ENCODE data around the gene PRDX2.

PRDX2 gene

DNA sequence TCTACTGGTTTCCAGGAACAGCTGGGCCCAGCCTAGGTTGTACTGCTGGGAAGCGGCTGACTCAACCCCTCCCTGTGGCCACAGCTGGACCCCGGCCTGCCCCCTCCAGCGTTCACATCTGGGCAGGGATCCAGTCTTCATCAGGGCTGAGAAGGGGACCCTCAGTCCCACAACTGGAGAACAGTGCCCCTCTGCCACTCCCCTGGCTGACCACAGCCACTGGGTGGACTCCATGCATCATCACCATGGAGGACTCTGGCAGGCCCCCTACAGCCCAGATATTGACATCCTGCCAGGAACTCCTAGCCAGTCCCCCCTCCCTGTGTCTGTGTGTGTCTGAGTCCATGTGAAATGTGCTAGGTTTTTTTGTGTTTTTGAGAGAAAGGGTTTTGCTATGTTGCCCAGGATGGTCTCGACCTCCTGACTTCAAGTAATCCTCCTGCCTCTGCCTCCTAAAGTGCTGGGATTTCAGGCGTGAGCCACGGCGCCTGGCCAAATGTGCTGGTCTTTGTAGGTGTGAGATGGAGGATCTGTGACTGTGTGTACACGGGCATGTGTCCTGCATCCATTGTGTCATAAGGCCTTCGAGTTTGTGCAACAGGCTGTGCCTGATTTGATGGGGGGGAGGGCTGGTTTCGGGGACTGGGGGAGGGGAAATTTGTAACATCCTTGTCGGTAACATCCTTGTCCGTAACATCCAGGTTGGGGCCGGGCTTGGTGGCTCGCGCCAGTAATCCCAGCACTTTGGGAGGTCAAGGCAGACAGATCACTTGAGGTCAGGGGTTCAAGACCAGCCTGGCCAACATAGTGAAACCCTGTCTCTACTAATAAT lies 22.2 kb downstream of the PRDX2 start:
- no peak for DNase-seq (ENCODE audit: low read depth)

DNA sequence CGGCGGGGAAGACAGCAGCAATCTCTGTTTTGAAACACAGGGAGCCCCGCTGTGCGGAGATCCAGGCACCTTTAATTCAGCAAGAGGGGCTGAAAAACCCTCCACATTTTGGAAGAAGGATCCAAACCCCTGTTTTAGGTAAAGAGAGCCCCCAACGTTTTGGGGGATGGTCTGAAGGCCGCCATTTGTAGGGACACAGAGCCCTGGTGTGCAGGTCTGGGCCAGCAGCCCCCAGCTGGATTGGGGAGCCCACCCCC lies 22.8 kb downstream of the PRDX2 start:
- DNase-seq (ENCODE audit: low read depth) = no peak

GRCh38 chr19:12778017-12778904 lies 23.3 kb downstream of the PRDX2 start:
- no peak for DNase-seq (ENCODE audit: low read depth)

DNA sequence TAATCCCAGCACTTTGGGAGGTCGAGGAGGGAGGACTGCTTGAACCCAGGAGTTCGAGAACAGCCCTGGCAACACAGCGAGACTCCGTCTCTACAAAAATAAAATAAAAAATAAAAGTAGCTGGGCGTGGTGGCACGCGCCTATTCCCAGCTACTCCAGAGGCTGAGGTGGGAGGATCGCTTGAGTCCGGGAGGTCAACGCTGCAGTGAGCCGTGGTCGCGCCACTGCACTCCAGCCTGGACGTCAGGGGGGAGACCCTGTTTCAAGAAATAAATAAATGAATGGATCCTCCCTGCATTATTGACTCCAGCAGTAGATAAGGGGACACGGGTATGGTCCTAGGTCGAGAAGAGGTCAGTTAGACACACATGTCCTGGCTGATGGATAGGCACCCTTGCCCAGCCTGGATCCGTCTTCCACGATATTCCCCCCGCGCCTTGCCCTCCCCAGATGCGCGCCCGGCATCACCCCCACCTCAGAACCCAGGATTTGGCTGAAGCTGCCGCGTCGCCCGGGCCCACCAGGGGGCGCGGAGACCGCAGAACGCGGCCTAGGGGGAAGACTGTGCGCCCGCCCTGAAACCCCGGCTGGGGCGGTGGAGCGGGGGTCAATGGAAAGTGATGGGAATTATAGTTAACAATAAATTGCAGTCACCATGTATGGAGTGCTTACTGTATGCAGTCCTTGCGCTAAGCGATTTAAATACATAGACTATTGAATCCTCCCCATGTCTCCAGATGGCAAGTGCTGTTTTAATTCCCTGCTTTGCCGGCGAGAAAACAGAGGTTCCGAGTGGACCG lies 24.2 kb downstream of the PRDX2 start:
- DNase-seq (ENCODE audit: low read depth) = peak; percentile 72

DNA sequence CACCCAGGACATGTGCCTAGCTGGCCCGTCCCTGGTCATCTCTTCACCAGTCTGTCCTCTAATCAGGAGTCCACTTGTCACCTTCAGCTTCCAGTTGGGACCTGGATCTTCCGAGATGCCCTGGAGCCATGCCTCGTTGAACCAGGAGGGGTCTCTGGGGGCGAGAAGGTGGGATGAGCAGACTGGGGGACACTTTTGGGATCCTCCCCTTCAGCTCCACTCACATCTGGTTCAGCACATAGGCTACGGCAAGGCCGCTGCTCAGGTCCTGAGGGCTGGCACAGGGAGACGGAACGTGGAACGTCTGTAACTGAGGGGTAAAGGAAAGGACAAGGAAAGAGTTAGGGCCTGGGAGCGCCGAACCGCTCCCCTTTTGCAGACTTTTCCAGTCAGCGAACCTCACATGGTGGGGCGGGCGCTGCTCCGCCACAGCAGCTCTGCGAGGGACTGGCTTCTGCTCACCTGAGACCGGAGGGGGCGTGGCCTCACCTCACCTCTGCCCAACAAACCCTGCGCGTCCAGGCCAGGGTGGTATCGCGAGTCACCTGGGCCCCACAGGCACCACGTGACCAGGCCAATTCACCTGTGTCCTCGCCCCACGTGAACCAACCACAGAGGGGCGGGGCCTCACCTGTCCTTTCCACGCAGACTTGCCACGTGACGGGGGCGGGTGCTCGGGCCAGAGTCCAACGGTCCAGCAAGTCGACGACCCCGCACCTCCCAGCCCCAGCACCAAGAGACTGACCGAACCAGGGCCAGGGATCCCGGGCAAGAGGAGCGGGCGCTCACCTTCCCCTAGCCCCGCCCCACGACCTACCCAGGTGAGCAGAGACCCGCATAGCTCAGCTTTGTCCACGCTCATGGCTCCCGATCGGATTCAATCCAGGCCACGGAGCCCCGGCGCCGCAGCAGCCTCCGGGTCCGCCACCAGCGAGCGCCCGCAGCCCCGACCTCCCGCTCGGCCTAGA lies 26.7 kb downstream of the PRDX2 start, which contains the start of gene HOOK2:
TSS of gene HOOK2 (minus strand) at position 965 of the 968 bp plus-strand sequence. CDS start at position 862, 103 bp downstream.
- DNase-seq (ENCODE audit: low read depth) = no peak

DNA sequence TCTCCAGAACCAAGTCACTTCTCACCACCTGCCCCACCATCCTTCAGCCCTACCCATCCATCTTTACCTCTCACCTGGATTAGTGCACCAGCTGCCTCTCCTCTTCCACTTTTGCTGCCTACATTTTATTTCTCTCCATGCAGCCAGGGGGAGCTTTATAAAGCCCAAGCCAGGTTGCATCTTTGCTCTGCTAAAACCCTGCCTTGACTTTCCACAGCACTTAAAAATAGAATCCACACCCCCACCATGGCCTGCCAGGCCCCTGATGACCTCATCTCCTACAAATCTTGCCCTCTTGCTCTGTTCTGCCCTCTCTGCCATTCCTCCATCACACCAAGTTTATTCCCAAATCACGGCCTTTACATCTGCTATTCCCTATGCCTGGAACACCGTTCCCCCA lies 28.0 kb downstream of the PRDX2 start:
- DNase-seq (ENCODE audit: low read depth) = no peak

DNA sequence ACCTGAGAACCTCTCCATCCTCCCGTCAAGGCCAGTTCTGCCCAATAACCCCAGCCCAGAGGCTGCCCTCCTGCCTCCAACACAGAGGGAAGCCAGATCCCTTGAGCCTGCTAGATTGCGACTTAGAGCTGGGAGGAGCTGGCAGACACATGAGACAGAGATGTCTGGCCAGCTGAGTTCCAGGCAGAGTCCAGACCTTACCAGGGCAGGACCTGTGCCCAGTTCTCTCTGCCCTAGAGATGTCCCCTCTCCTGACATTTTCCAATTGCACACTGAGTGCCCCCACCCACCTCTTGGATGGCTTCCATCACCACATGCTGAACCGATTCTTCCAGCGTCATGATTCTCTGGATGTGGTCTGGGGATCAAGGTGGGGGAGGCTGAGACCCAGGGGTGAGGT lies 29.3 kb downstream of the PRDX2 start:
- DNase-seq (ENCODE audit: low read depth) = no peak

GRCh38 chr19:12770922-12771321 lies 30.7 kb downstream of the PRDX2 start:
- DNase-seq (ENCODE audit: low read depth) = no peak

- no peak for DNase-seq (ENCODE audit: low read depth)
Measured at GRCh38 chr19:12769689-12770088, 31.9 kb downstream of the PRDX2 start.

DNA sequence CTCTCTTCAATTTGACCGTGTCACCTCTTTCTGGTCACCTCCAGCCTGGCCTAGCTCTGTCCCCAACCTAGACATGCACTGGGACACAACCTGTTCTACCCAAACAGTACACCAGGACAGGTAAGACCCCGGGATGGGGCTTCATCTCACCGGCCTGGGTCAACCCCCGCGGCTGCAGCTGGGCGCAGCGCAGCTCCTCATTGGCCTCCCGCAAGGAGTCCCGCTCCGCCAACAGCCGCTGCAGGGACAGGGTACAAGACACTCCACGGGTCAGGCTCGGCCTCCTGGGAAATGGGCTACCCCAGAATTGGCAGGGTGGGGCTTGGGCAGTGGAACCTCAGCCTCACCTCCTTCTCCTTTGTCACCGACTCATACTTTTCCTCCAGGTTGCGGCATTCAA lies 33.9 kb downstream of the PRDX2 start:
- DNase-seq (ENCODE audit: low read depth) = no peak

DNA sequence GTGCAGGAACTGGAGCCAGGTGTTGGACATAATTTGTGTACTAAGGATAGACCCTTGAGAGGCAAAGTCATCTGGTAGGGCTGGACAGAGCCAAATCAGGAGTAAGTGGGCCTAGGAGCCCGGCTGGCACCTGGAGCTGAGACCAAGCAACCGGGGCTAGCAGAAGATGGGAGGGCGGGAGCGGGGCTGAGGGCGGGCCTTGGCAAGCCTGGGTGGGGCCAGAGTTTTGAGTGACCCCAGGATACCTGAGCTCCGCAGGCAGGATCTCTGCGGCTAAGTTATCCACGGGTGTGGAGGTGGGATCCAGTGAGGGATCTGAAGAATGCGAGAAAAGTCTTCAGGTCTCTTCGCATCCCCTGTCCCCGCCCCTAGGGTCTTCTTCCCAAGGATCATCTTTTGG lies 34.5 kb downstream of the PRDX2 start:
- no peak for DNase-seq (ENCODE audit: low read depth)

- peak; percentile 56 for DNase-seq (ENCODE audit: low read depth)
Measured at GRCh38 chr19:12766051-12766521, 35.5 kb downstream of the PRDX2 start.

DNA sequence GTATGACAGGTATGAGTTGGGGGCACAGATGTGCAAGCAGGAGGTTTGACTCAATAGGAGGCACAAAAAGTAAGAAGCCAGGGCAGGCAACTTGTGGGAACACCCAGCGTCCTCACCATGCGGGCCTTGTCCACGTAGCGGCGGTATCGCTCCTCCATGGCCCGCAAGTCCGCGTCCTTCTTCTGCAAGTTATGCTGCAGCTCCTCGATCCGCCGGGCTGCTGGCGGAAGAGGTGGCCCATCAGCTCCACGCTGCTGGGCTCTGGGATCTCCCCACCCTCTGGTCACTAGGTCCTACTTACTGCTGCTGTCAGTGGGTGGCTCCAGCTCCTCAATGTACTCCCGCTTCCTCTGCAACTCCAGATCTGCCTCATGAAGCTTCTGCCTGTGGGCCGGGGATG lies 36.9 kb downstream of the PRDX2 start:
- no peak for DNase-seq (ENCODE audit: low read depth)

DNA sequence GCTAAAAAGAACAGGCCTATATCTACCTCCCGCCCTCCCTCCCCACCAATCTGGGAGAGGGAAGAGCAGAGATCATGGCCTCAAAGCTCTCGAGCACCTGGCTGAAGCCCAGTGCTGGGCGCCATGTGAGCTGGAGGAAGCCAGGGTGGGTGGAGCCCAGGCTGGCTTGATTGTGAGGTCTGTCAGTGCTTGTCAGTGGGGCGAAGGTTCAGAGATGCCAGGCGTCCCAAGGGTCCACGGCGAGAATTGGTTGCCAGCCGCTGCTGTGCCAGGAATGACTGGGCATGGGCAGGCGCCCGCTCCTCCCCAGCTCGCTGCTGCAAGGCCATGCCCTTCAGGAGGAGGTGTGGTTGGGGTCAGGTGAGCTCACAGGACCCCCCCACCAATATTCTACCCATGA lies 38.5 kb downstream of the PRDX2 start:
- no peak for DNase-seq (ENCODE audit: low read depth)

DNA sequence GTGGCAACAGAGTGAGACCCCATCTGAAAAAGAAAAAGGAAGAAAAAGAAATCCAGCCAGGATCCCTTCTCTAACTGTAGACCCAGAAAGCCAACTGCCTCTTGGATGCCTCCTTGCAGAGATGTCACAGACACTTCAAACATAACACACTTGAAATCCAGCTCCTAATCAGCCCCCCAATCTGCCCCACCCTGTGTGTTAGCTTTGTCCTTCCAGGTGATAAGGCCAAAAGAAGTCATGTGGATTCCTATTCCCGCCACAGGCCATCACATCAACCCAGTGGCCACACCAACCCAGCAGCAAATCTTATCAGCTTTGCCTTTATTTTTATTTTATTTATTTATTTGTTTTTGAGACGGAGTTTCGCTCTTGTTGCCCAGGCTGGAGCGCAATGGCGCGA lies 41.9 kb downstream of the PRDX2 start:
- no peak for DNase-seq (ENCODE audit: low read depth)

- DNase-seq (ENCODE audit: low read depth) = peak; percentile 53
Measured at GRCh38 chr19:12757544-12758274, 43.9 kb downstream of the PRDX2 start.

- DNase-seq (ENCODE audit: low read depth) = no peak
Measured at GRCh38 chr19:12756150-12756883, 45.3 kb downstream of the PRDX2 start.

DNA sequence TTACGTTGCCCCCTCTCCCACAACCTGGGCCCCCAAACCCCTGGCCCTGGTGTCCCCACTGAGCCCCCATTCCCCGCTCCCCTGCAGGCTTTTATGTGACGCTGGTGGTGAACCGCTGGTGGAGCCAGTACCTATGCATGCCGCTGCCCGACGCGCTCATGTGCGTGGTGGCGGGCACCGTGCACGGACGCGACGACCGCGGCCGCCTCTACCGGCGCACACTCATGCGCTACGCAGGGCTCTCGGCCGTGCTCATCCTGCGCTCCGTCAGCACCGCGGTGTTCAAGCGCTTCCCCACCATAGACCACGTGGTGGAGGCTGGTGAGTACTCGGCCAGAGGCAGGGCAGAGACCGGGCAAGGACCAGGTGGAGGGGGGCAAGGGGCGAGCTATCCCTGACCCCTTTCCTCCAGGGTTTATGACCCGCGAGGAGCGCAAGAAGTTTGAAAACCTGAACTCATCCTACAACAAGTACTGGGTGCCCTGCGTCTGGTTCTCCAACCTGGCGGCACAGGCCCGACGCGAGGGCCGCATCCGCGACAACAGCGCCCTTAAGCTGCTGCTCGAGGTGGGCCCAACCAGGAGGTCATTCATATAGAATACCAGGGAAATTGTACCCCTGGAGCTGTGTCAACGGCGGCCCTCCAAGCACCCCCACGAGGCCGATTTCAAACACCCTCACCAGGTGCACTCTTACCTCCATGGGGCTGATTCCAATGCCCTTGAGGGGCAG lies 47.0 kb downstream of the PRDX2 start:
- no peak for DNase-seq (ENCODE audit: low read depth)

Measured in stimulated activated CD8-positive, alpha-beta memory T cell treated with anti-CD3 and anti-CD28 coated beads, Interleukin-15, amount 100 ng/mL, for 24 hours (primary cell).